GM19467 (cell line): ENCODE data around the gene CD151.

Experiments
- ATAC-seq: cut with Tn5 transposase; IDR thresholded peaks from one replicate; pipeline ENCODE4 v1.9.1; 2021; ENCODE audit warnings: mild to moderate bottlenecking, moderate library complexity; ENCODE audit not compliant: unreplicated experiment

CD151 gene

GRCh38 chr11:855330-855674 lies 22.6 kb downstream of the CD151 start:
- ATAC-seq = no peak

DNA sequence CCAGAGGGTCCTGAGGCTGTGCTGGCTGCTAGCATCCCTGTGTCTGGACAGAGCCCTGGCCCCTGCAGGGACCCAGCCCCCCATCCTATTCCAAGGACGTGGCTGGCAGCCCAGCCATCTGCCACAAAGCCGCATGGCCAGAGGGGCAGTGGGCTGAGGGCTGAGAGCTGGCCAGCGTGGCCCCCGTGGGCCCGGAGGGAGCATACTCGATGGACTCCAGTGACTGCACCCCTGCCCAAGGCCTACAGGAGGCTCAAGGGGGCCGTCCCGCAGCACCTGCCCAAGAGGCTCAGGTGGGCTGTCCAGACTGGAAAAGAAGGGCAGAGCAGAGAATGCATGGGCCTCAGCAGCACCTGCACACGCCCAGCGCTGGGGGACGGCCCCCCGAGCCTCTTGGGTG lies 23.0 kb downstream of the CD151 start:
- no peak for ATAC-seq

- no peak for ATAC-seq
These were observed 23.6 kb downstream of the CD151 start for GRCh38 chr11:856397-856796.

GRCh38 chr11:858053-858761 lies 25.5 kb downstream of the CD151 start:
- no peak for ATAC-seq

- ATAC-seq = no peak
These were observed 26.1 kb downstream of the CD151 start for GRCh38 chr11:858762-859339.

DNA sequence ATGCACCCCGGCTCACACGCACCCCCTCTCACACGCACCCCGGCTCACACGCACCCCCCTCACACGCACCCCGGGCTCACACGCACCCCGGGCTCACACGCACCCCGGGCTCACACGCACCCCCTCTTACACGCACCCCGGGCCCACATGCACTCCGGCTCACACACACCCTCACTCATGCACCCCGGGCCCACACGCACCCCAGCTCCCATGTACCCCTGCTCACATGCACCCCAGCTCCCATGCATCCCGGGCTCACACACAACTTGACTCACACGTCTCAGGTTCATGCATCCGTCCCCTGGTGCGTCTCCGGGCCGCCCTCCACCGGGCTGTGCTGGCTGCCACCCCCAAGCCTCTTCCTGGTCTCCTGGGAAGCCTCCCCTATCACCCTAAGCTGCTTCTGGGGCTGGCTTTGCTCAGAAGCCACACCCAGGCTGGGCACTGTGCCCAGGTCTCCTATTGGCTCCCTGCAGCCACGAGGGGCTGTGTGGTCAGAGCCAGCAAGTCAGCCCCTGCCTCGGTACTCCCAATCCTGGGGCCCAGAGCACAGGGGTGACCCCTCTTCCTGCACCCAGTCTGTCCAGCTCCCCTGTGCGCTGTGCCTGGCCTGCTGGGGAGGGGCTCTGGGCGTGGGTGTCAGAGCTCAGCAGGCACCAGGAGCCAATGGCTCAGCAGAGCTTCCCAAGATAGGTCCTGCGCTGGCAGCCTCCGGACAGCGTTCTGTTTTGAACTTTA lies 26.8 kb downstream of the CD151 start:
- ATAC-seq = no peak

DNA sequence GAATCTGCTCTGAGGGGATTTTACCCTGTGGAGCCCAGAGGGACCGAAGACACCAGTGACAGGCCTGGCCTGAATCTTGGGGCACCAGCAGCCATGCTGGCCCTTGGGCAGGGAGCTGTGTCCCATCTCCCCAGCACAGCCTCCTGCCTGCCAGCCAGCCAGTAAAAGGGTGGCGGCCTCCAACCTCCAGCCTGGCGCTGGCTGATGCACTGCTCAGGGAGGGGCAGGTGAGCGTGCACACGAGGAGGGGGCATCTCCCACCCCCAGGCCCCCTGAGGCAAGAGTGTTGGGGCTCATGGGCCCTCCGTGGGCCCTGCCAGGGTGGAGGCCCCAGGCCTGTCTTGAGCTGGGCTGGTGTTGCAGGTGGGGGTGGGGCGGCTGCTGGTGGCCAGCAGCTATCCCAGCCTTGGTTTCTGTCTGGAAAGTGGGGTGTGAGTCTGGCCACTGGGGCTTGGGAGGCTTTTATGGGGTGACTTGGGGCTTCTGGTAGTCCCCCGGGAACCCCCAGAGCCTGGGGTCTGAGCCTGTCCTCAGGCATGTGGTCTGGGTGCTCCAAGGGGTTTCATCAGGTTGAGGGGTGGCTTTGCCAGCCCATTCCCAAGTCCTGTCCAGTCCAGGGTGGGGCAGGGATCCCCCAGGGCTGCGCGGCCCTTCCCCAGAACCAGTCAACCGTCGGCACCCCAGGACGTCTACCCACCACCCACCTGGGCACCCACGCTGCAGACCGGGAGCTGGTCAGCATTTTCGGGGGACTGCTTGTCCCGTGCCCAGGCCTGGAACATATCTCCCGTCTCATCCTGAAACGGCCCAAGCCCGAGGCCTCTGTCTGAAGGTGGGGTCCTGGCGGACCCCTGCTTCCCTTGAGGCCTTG lies 27.7 kb downstream of the CD151 start:
- no peak for ATAC-seq

- ATAC-seq = no peak
These were observed 28.3 kb downstream of the CD151 start for GRCh38 chr11:861105-861479.

DNA sequence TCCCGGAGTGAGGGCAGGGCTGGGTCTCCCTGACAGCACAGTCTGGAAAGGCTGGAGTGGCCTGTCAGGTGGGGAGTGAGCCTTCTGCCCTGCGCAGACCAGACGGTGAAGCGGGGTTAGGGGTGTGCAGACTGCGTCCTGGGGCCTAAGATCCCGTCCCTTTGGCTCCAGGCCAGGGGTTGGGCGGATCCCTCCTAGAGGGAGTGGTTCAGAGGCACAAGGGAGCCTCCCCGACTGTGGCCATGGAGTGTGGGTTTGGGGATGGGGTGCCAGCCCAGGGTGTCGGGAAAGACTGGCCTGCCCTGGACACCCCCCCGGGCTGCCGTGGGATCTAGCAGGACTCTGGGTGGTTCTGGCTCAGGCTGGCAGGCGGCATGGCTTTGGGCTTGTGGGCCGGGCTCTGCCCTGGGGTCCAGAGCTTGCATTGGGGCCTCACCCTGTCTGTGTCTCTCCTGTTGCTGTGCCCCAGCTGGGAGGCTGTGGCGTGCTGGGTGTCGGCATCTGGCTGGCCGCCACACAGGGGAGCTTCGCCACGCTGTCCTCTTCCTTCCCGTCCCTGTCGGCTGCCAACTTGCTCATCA lies 29.4 kb downstream of the CD151 start:
- ATAC-seq = no peak

- no peak for ATAC-seq
These were observed 29.9 kb downstream of the CD151 start for GRCh38 chr11:862696-863022.

DNA sequence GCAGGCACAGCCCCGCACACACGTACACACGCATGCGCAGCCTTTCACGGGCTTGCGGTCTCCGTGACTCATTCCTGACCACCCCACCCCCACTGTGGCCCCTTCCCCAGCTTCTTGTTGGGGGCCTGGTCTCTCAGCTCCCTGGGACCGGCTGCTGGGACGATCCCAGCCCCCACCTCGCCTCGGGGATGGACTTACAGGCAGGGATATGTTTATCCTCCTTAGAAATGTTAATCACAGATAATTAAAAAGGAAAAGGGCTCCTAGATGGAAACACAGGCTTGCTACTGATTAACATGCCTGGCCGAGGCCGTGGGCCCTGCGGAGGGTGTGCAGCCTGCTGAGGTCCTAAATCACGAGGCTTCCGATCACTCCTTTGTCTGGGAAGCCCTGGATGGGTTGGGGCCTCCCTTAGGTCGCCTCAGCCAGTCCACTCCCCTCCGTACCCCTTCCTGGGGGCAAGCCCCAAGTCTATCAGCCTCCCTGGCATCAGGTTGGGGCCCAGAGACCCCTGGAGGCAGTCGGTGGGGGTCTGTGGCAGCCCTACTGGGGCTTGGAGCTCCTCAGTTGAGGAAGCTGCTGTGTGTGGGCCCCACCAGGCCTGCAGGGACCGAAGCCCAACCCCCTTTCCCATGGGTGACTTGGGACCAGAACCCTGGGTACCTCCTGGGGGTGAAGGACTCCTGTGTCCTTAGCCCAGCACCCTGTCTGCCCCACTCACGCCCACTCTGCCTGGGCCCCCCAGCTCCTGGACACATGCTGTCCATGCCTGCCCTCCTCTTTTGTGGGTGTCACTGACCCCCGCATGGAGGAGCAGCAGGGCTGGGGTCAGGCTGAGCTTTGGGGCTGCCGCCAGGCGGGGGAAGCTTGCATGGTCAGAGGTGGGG lies 30.5 kb downstream of the CD151 start:
- no peak for ATAC-seq

GRCh38 chr11:863910-864827 lies 31.4 kb downstream of the CD151 start:
- ATAC-seq = no peak

DNA sequence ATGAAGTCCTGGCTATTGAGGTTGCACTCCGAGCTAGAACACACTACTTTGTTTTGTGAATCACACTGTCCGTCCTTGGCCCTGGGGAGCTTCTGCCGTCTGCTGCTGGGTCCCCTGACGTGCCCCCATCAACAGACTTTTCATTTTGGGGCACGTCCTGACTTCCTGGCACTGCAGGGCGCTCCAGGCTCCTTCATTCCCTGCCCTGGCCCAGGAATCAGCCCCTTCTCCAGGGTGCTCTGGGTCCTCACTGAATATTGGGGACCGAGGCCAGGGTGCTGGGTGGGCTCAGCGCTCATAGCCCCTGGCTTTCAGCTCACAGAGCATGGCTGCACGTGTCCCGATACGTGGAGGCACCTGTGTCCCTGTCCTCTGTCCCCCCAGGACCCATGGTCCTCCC lies 32.1 kb downstream of the CD151 start:
- ATAC-seq = no peak

DNA sequence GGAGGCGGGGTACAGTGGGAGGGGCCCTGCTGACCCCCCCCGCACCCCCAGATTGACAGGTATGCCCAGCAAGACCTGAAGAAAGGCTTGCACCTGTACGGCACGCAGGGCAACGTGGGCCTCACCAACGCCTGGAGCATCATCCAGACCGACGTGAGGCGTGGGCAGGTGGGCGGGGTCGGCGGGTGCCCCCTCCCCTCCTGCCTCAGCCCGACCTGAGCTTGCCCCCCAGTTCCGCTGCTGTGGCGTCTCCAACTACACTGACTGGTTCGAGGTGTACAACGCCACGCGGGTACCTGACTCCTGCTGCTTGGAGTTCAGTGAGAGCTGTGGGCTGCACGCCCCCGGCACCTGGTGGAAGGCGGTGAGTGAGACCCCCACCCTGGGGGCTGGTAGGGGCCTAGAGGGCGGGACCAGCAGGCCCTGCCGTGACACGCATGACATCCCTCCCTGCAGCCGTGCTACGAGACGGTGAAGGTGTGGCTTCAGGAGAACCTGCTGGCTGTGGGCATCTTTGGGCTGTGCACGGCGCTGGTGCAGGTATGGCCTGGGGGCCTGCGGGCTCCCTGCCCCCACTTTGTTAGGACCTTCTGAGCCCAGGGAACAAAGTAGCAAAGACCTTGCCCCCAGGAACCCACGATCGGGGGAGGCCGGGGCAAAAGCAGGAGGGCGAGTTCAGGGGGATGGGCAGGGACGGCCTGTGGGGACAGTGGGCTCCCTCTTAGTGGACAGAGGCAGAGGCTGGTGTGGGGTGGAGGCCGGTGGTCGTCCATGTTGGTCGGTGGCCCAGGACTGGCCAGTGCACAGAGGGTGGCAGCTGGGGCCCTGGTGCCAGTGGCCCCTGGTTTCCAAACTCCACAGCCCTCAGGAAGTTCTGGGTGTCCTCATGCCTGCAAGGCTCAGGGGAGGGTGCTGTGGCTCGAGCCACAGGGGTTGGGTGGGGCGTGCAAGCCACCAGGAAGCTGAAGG lies 33.0 kb downstream of the CD151 start:
- no peak for ATAC-seq

DNA sequence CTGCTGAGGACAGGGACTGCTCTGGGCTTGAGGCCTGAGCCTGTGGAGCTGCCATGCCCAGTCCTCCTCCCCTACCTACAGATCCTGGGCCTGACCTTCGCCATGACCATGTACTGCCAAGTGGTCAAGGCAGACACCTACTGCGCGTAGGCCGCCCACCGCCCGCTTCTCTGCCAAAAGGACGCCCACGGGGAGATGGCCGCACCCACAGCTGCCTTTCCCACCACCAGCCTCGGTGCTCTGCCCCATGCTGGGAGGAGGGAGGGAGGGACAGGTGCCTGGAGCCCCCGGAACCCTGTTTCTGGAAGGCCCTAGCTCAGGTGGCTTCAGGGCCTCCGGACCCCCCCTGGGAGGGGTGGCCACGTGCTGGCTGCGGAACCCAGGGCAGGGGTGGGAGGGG lies 33.7 kb downstream of the CD151 start:
- no peak for ATAC-seq

DNA sequence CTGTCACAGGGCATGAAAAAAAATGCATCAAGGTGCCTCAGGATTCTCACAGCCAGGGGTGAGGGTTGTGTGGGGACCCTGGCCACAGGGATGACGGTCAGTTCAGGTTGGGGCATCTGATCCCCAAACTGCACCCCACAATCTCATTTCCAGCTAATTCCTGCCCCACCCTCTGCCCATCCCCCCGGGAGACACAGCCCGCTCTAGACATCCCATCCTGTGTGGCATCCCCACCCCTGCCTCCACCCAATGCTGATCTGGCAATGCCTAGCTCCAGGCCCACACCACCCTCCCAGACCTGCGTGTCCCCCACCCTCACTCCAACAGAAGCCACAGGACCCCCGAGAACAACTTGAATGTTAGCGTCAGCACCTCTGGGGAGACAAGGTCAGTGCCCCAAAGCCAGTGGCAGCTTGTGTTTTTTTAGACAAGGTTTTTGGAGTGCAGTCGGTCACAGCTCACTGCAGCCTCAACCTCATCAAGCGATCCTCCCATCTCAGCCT lies 35.2 kb downstream of the CD151 start:
- no peak for ATAC-seq

- no peak for ATAC-seq
These were observed 35.6 kb downstream of the CD151 start for GRCh38 chr11:868394-868793.

DNA sequence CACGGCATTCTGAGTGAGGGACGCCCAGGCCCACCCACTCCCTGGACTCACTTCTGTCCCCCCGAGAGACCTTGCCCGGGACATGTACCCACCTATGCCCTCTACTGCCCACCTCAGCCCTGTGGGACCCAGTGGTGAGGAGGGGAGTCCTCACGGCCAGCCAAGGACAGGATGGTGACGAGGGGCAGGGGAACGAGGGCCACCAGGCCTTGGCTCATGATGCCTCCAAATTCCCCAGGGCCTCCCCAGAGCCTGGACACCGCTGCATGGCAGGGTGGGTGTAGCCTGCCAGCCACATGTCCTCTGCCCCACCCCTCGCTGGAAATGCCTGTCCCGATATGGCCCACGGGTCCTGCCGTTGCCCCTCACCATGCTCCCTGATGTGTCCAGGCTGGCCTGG lies 36.0 kb downstream of the CD151 start:
- ATAC-seq = no peak
